GM19043 (cell line): ENCODE data around the gene CHCT1.

Experiments
- ATAC-seq: cut with Tn5 transposase; IDR thresholded peaks from one replicate; pipeline ENCODE4 v1.9.1; 2021; ENCODE audit warnings: low read depth; ENCODE audit not compliant: unreplicated experiment

Gene CHCT1

GRCh38 chr17:60439501-60439900 lies 17.2 kb downstream of the CHCT1 start:
- ATAC-seq, result no peak

GRCh38 chr17:60442271-60443173 lies 20.2 kb downstream of the CHCT1 start:
- no peak for ATAC-seq

GRCh38 chr17:60443713-60444112 lies 21.4 kb downstream of the CHCT1 start:
- no peak for ATAC-seq

GRCh38 chr17:60445144-60445543 lies 22.9 kb downstream of the CHCT1 start:
- ATAC-seq, result no peak

GRCh38 chr17:60447375-60447774 lies 25.1 kb downstream of the CHCT1 start:
- no peak for ATAC-seq

- ATAC-seq, result no peak
These were observed 28.8 kb downstream of the CHCT1 start for GRCh38 chr17:60451071-60451470.

GRCh38 chr17:60451965-60452364 lies 29.7 kb downstream of the CHCT1 start:
- no peak for ATAC-seq

GRCh38 chr17:60455378-60455777 lies 33.1 kb downstream of the CHCT1 start:
- ATAC-seq, result no peak

GRCh38 chr17:60457148-60457547 lies 34.9 kb downstream of the CHCT1 start:
- no peak for ATAC-seq

GRCh38 chr17:60461584-60461983 lies 39.3 kb downstream of the CHCT1 start:
- no peak for ATAC-seq

GRCh38 chr17:60463157-60463835 lies 41.0 kb downstream of the CHCT1 start:
- ATAC-seq, result no peak

GRCh38 chr17:60464343-60464742 lies 42.1 kb downstream of the CHCT1 start:
- no peak for ATAC-seq

GRCh38 chr17:60468371-60468770 lies 46.1 kb downstream of the CHCT1 start:
- ATAC-seq, result no peak

- no peak for ATAC-seq
These were observed 49.2 kb downstream of the CHCT1 start for GRCh38 chr17:60471451-60471850.

GRCh38 chr17:60472449-60472848 lies 50.2 kb downstream of the CHCT1 start:
- no peak for ATAC-seq

- ATAC-seq, result no peak
These were observed 51.5 kb downstream of the CHCT1 start for GRCh38 chr17:60473788-60474187.
